ENCODE results near the gene SH3GL2.

SH3GL2 gene

DNA sequence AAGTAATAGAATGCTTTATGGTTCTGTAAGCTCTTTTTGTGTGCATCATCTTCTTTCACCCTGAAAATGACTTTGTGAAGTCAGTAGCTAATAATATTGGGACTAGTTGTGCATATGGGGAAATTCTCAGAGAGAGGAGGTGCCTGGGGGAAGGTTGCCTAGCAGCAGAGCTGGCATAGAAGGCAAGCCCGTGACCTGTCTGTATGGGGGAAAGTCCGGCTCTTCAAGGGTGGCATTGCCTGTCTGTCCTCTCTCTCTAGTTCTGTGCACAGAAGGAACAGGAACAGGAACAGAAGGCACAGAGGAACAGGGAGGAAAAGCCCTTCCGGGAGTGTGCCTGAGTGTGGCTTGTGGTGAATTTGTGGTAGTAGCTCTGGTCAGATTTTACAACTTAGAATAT, 33.1 kb downstream of the SH3GL2 start:
- no peak for DNase-seq

DNA sequence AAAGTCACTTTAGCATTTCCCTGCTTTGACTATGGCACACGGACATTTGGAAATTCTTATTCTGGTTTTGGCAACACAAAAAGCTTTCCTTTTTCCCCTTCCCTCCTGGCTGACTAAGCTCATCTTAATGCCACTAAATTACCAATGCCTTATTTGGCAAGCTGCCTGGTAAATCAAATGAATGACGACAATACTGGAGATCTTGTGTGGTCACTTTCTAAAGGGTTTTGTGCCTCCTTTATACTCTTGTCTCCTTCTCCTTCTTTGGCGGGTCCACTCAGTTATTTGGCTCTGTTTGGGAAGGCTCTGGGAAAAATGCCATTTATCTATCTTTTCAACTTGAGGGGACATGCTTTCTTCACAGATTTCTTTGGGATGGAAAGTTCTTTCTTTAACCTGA, 34.9 kb downstream of the SH3GL2 start:
- no peak for DNase-seq

DNA sequence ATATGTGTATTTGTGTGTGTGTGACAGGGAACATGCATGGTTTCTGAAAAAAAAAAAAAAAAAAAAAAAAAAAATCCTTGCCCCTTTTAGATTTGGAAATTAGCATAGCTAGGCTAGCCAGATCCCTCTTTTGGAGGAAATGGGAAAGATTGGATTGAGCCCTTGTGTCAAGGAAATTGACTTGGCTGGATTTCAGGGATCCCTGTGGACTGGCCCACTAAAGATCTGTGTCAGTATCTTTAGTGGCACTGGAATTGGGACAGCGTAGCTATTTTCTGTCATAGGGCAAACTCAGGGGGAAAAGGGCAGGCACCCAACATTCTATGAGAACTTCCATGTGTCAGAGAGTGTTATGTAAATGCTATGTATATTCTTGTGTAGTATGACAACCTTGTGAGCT, 35.4 kb downstream of the SH3GL2 start:
- no peak for DNase-seq

DNA sequence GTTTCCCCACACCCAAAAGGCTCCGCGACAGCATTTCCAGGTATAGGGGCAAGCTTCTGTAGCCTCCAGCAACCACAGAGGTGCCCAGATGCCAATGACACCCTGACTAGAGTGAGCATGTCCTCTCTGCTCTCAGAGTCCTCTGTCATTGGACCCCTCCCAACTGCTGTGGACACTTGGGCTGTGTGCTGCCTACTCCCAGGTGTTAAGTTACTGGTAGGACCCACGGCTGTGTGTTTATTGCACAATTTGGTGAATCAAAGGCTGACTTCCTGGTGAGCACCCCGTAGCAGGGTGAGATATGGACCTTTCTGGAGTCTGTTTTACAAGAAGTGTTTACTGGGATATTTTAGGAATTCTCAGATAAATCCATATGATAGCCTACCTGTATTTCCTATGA, 36.0 kb downstream of the SH3GL2 start:
- DNase-seq: no peak

DNA sequence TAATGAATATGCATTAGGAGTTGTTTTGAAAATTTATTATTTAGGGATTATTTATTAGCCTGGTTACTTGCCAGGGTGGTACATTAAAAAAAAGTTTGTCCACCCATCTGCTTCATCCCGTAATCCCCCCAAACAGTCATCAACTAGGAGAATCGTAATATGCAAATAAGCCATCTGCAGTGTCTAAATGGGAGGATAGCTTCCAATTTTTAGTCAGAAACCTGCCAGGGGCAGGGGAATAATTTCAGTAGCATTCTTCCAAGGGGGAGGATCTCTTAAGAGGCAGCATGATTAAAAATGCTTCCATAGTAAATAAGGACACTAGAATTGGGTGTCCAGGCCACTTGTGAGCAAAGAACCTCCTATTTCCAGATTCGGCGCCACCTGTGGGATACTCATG, 43.3 kb downstream of the SH3GL2 start:
- DNase-seq: no peak

DNA sequence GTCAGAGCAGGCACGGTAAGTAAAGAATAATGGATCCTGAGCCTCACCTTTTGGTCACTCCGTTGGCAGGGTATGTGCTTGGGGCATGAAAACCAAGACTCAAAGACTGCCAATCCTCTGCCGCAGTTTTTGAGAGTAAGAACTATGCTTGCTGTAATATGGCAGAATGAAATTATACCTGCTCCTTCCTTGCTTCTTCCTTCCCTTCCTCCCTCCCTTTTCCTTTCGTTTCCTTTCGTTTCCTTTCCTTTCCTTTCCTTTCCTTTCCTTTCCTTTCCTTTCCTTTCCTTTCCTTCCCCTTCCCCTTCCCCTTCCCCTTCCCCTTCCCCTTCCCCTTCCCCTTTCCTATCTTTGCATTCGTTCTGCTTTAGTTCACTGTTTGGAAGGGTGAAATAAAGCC, 43.9 kb downstream of the SH3GL2 start:
- DNase-seq: no peak

DNA sequence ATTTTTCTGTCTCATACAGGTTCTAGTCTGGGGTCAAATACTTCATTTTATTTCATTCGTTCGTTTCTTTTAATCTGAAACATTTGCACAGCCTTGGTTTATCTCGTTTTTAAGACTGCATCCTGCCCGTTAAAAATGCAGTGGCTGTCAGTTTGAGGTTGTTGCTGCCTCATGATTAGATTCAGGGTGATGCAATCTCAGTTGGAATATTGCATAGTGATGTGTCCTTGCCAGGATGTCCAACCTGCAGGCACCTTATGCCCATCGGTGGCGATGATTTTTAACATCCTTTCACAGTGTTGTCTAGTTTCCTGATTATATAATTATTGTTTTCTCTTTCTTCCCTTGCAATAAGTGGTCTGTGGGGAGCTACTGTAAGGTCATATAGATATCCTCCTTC, 45.1 kb downstream of the SH3GL2 start:
- DNase-seq: no peak

DNA sequence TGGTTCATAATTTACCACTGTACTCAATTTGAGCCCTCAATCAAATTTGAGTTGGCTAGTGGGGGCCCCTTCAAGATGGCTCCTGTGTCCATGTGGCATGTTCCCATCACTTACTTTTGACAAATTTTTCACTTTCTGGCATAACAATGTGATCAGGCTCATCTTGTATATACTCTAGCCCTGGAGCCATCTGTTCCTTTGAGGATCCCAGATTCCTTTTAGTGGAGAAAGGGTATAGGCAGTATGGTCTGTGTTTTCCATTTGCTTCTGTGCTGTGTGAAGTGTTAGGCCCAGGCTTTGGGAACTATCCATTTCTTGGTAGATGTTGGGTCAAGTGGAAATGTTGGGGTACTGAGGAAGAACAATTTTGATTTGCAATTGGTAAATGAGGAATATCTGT, 45.7 kb downstream of the SH3GL2 start:
- no peak for DNase-seq

DNA sequence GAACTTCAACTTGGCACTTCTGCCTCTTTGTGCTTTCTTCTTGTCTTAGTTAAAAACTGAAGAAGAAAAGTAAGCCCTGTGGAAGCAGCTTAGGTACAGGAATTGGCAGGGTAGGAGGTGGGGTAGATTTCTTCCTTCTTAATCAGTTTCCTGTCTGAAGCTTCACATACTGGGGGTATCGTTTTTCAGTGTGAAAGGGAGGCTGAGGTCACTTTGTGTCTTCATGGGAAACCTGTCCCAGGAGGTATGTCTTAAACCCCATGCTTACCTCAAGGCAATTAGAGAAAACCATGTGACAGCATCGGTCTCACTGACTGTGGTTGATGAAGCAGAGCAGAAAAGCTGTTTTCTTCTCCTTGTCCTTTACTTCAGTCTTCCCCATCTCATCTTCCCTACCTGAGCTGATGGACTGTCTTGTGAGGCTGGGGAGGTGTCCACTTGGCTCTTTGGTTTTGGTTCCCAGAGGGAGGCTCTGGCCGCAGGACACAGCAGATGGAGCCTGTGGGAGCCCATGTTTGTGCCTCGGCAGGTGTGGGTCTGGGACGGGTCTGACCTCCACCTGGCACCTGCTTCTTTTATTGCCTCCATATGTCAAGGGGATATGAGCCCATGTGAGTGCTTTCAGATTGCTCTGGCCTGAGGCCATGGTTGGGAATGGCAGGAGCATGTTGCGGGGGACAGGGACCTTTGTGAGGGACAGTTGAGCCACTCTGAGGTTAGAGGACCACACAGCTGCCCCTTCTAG, 47.0 kb downstream of the SH3GL2 start:
- DNase-seq: no peak

DNA sequence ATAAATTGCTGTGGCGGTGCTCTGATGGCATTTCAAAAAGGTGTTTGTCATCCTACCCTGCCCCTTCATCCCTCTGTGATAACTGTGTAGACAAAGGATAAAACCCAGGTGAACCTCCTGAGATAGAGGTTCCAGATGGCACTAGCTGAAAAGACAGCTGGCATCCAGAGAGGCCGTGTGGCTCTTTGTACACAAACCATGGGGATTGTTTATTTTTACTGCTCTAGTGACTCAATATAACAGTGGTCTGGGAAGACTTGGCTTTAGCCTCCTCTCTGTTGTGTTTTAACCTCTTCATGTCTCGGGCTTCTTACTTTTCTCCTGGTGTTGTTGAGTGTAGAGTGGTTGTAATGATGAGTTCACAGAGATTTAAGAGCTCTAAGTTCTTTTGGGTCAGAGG, 48.8 kb downstream of the SH3GL2 start:
- DNase-seq: no peak

DNA sequence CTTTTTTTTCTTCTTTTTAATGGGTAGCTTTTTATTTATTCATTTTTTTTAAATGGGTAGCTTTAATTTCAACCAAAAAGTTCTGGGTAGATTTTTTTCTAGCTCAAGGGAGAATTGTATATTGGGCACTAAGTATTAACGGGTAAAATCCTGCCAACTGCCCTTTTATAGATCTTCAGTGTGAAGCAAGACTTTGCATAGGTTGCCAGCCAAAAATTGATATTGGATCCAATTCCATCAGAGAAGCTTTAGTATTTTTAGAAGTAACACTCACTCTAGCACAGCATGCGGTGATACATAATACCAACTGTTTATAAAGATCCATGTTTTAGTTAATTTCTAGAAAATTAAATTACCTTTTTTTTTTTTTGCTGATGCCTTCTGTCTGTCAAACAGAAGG, 49.8 kb downstream of the SH3GL2 start:
- DNase-seq: no peak

DNA sequence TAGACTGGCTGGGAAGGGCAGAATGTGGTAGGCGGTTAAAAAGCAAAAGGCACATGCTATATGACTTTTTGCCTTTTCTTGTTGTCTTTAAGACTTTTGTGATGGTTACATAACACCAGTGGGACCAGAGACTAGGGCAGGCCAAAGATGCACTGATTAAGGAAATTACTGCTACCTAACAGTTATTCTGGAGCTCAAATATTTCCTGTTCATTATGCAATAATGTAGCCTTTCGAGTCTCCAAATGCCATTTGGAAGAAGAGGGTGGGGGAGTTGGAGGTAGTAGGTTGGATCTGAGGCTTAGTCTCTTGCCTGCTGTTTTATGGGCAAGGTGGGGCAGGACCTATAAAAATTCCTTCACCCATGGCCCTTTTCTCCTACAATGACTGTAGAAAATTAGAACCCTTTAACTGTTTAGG, 51.7 kb downstream of the SH3GL2 start:
- no peak for DNase-seq

DNA sequence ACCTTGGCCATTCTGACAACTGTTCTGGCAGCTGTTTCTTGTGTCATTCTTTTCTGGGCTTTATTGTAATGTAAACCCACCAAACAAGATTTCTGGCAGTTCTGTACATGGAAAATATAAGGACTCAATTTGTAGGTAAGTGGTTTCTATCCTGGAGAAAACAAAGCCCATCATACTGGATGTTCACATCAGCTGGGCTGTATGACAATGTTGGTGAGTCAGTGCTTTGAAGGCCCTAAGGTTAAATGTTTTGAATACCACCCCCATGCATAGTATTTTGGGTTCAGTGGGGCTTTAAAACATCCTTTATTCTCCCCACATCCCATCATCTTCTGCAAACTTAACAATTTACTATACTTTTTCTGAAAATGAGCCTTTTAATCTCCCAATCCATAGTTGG, 52.5 kb downstream of the SH3GL2 start:
- DNase-seq: no peak

DNA sequence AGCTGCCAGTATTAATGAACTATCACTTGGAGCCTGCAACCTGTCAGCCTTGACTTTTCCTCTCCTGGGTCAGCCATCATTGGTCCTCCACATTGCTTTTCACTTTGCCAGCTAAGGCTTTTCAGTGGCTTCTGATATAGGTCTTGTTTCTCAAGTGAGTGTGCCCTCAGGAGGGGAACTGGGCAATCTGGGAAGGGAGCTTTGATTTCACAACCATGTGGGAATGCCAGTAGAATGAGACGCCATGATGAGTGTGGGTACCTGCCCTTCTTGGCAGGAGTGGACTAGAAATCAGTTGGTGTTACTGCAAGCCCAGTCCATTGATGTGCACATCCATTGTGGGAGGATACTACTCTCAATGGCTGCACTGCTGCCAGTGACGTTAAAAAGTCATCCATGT, 54.1 kb downstream of the SH3GL2 start:
- DNase-seq: no peak

DNA sequence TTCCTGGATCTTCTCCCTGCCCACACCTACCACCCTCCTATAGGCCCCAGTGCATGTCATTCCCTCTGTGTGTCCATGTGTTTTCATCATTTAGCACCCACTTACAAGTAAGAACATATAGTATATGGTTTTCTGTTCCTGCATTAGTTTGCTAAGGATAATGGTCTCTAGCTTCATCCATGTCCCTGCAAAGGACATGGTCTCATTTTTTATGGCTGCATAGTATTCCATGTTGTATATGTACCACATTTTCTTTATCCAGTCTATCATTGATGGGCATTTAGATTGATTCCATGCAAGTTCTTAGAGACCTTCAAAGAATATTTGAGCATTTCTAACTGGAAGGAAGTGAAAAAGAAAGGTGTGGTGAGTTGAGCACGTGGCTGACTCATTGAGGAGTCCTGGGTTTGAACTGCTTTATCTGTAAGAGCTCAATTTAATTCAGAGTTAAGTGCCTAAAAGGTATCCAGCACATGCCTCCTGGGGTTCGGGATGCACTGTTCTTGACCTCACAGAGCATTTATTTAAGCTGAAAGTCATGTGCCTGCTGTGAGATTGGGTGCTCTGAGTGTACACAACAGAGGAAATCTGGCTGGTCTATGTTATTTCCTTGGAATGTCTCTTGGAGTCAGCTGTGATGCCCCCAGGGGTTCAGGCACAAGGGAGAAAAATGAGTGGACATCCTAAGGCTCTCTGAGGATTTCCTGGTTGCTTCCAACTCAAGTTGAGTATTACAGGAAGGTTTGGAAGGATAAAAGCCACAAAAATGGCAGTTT, 56.4 kb downstream of the SH3GL2 start:
- no peak for DNase-seq

DNA sequence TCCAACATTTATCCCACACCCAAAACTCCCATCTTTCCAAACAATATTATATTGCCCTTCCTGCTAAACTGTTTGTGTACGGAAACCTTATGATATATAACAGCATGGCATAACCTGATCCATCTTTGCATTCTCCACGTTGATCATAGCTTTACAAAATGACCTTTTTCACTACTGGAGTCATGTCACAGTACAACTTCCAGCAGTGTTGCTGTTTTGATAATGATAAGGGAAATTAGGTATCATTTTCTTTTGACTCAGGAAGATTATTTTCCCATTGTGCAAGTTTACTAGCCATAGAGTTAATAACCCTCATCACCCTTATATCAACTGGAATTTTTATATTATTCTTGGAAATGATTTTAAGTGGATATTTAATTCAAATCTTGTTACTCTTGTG, 57.5 kb downstream of the SH3GL2 start:
- no peak for DNase-seq

DNA sequence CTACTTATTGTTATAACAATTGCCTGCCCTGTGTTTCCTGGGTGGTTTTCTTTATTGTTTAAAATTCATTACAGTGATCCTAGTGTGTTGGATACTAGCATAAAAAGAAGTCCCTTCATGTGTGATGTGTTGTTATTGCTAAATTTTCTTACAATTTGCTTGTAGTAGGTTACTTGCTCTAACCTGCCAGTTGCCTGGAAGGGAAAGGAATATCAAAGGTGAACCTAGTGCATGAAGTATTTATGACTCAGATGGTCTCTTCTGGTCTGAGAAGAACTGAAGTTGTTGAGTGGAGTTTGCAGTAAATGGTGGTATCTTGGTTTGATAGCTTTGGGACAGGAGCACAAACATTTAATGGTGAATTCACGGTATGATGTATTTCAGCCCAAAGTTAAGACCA, 58.0 kb downstream of the SH3GL2 start:
- DNase-seq: no peak

DNA sequence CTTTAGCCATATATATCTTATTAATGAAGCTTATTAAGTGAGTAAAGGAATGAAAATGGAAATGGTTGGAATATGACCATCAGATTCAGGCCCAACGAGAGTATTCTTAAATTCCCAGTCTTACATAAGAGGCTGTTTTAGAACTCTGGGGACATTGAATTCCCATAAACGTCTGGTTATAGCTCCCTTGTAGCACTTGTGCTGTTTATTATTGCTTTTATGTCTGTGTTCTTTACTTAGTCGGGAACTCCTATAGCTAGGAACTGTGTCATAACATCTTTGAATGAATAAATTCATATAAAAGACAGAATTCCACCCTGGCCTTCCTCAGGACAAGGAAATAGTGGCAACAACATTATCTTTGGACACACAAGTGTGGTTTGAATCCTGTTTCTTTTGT, 58.4 kb downstream of the SH3GL2 start:
- DNase-seq: no peak

DNA sequence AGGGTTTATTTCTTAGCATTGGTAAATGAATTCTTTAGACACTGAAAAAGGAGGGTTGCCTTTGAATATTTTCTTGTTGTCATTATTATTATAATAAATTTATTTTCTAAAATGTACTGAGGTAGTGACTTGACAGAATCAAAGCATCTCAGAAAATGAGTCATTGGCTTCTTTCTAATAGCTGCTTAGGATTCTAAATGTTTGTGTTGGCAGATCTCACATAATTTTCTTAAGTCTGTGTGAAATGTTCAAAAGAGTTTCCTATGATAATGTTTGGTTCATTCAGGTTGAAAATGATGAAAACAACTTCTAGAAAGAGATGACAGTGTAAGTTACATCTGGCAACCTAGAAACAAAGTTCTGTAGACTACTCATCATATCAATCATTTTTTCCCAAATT, 69.7 kb downstream of the SH3GL2 start:
- DNase-seq: no peak

DNA sequence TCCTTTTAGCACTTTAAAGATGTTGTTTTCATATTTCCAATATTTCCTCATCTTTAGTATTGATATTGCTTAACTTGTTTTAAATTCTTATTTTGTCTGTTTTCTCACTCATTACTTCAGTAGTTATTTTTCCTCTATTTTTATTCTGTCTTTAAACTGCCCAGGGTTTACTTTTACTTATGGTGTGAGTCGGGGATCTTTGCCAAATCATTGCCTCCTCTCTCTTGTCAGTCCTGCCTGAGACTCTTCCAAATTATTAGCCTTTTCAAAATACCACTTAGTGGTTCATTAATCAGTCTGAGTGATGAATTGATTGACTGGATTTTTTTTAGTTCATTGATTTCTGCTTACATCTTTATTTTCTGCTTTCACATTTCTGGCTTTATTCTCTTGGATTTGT, 72.9 kb downstream of the SH3GL2 start:
- DNase-seq: no peak

DNA sequence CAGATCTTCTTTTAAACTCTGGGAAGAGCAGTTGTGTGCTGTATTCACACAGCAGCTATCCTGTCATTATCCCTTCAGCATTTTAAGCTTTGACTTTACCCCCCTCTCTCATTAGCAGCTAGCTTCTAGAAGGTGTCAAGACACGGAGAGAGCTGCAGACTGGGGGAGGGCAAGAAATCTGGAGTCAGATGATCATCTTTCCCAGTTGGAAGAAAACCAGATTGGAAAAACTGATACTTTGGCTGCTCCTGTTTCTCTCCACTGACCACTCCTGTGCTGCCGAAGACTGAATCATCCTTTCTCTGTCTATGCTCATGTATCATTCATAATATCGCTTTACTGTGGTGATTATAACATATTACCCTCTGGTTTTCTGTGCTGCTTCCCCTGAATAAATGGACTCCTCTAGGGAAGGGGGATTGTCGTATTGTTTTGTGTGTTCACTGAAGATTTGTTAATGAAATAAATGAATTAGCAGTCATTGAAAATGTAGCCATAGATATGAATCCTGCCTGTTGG, 75.1 kb downstream of the SH3GL2 start:
- DNase-seq: no peak

DNA sequence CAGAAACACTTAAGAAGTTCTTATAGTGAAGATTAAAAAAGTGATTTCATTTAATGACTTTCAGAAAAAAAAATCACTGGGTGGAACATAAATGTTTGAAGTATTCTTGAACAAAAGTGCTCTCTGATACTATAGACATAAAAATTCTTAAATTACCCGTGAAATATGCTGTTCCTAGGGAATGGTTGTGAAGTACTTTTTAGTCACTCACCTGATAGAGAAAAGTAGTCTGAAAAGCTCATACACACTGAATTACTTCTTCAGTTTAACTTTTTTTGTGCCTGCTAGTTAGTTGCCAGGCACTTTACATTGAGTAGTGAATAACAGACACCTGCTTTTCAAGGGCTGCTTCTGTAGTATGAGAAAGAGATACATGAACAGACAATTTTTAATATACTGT, 78.0 kb downstream of the SH3GL2 start:
- DNase-seq: no peak

DNA sequence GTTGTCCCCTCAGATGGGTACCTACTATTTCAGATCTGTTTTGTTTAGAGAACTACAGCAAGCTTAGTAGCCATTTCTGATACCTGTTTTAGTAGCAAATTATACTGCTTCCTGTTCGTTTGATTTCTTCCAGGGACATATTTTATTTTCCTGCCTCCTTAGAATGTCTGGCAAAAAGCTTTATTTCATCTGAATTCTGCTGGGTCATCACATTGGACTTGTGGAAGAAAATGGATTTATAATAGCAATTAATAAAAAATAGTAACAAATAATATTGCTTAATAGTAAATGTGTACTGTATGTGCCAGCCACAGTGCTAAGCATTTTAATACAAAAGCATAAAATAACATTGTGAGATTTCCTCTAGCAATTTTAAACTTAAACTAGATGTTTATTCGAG, 79.4 kb downstream of the SH3GL2 start:
- DNase-seq: no peak

DNA sequence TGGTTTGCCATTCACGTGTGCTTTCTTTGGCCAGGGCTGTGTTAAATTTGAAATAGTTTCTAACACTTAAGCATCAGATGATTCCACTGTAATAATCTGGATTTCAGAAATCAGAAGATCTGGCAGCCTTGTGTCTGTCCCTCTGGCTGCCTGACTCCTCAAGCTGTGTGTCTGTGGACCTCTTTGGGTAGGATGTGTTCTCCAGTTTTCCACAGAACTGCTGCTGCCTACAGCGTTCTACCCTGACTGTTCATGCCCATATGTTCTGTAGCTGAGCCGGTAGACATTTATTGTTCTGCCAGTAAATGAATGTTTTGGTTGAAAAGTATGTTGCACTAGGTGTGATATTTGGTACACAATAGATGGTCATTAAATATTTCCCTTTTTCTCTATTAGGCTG, 81.3 kb downstream of the SH3GL2 start:
- DNase-seq: no peak

DNA sequence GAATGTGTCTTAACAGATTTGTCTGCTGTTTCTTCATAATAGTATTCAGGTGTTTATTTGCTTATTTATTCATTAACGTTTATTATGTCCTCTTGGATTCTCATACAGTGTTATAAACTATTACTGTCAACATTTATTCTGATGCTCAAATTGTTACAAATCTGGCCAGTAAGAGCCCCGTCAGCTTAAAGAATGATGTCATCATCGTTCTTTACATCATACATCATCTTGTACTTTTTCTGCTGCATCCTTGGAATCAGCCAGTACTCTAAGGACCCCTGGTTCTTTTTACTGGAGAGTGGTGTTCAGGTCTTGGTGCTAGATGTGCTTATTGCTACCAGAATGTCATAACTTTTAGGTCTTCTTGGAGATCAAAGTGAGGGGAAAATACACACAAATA, 86.6 kb downstream of the SH3GL2 start:
- no peak for DNase-seq
